H9 (cell line): ENCODE measurements around the gene SH3RF2. TPM values are rescaled to one million over a fixed set of nuclear protein-coding genes. Genes with fewer than 3 reads are reported as not detected.
A peak's percentile ranks its signal among the peaks of the same experiment; 100 is the strongest.

Experiments used
- DNase-seq: peaks from one replicate; pipeline ENCODE4 v3.0.0-alpha.2; 2017
- H2AFZ ChIP-seq: one replicate; pipeline ENCODE4 v1.6.1; 2013; ENCODE audit warnings: mild to moderate bottlenecking, low read length, control low read depth, moderate library complexity
- H2AK5ac ChIP-seq: 2 replicates; pipeline ENCODE4 v1.6.1; 2013; ENCODE audit warnings: low read length, control low read depth, mixed read lengths; ENCODE audit not compliant: insufficient read length
- H2BK120ac ChIP-seq: one replicate; pipeline ENCODE4 v1.6.1; 2013; ENCODE audit warnings: low read depth, mild to moderate bottlenecking, low read length, control low read depth, inconsistent platforms; ENCODE audit not compliant: poor library complexity, severe bottlenecking
- H2BK12ac ChIP-seq: 2 replicates; pipeline ENCODE4 v1.6.1; 2013; ENCODE audit warnings: low read length, control low read depth, mixed read lengths, low read depth; ENCODE audit not compliant: insufficient read length
- H2BK15ac ChIP-seq: 2 replicates; pipeline ENCODE4 v1.6.1; 2013; ENCODE audit warnings: low read depth, low read length, control low read depth
- H2BK20ac ChIP-seq: one replicate; pipeline ENCODE4 v1.6.1; 2013; ENCODE audit warnings: low read depth, mild to moderate bottlenecking, low read length, control low read depth, inconsistent platforms; ENCODE audit not compliant: poor library complexity, severe bottlenecking
- H2BK5ac ChIP-seq: 2 replicates; pipeline ENCODE4 v1.6.1; 2013; ENCODE audit warnings: low read length, control low read depth, mixed read lengths; ENCODE audit not compliant: insufficient read length
- H3K14ac ChIP-seq: 2 replicates; pipeline ENCODE4 v1.6.1; 2013; ENCODE audit warnings: low read length, control low read depth; ENCODE audit not compliant: insufficient read depth
- H3K18ac ChIP-seq: 2 replicates; pipeline ENCODE4 v1.6.1; 2013; ENCODE audit warnings: low read depth, mild to moderate bottlenecking, mixed read lengths, low read length, control low read depth; ENCODE audit not compliant: insufficient read length
- H3K23ac ChIP-seq: 2 replicates; pipeline ENCODE4 v1.6.1; 2013; ENCODE audit warnings: low read length, control low read depth, mixed read lengths, low read depth; ENCODE audit not compliant: insufficient read length
- H3K23me2 ChIP-seq: 2 replicates; pipeline ENCODE4 v1.6.1; 2013; ENCODE audit warnings: low read depth, mild to moderate bottlenecking, mixed read lengths, low read length, control low read depth; ENCODE audit not compliant: insufficient read length, poor library complexity, severe bottlenecking
- H3K27ac ChIP-seq: 2 replicates; pipeline ENCODE4 v1.5.1; 2013; ENCODE audit warnings: low read length, control low read depth, mixed read lengths, low read depth; ENCODE audit not compliant: insufficient read length
- H3K27me3 ChIP-seq: 2 replicates; pipeline ENCODE4 v1.6.1; 2013; ENCODE audit warnings: low read length, control low read depth, inconsistent platforms; ENCODE audit not compliant: insufficient read depth
- H3K4ac ChIP-seq: 2 replicates; pipeline ENCODE4 v1.6.1; 2013; ENCODE audit warnings: low read depth, mild to moderate bottlenecking, control low read depth, inconsistent platforms, low read length, moderate library complexity
- H3K4me1 ChIP-seq: 2 replicates; pipeline ENCODE4 v1.6.1; 2013; ENCODE audit warnings: low read length, control low read depth, inconsistent platforms; ENCODE audit not compliant: insufficient read depth
- H3K4me2 ChIP-seq: 2 replicates; pipeline ENCODE4 v1.6.1; 2013; ENCODE audit warnings: low read length, control low read depth, mixed read lengths; ENCODE audit not compliant: insufficient read length, insufficient read depth
- H3K56ac ChIP-seq: 2 replicates; pipeline ENCODE4 v1.6.1; 2013; ENCODE audit warnings: low read depth, mild to moderate bottlenecking, mixed read lengths, low read length, control low read depth; ENCODE audit not compliant: insufficient read length
- H3K79me1 ChIP-seq: 2 replicates; pipeline ENCODE4 v1.6.1; 2013; ENCODE audit warnings: low read depth, mild to moderate bottlenecking, moderate library complexity, low read length, control low read depth, inconsistent platforms; ENCODE audit not compliant: insufficient read depth, poor library complexity, severe bottlenecking
- H3K79me2 ChIP-seq: 2 replicates; pipeline ENCODE4 v1.6.1; 2013; ENCODE audit warnings: low read length, control low read depth, inconsistent platforms; ENCODE audit not compliant: insufficient read depth
- H3K9ac ChIP-seq: 2 replicates; pipeline ENCODE4 v1.6.1; 2013; ENCODE audit warnings: low read length, control low read depth, mixed read lengths; ENCODE audit not compliant: insufficient read length; ENCODE audit errors: extremely low read depth
- H3K9me3 ChIP-seq: one replicate; pipeline ENCODE4 v1.6.1; 2013; ENCODE audit warnings: low read depth, low read length, inconsistent platforms; ENCODE audit not compliant: control insufficient read depth
- H3T11ph ChIP-seq: one replicate; pipeline ENCODE4 v1.6.1; 2013; ENCODE audit warnings: mild to moderate bottlenecking, low read length, control low read depth, inconsistent platforms
- H4K20me1 ChIP-seq: one replicate; pipeline ENCODE4 v1.6.1; 2013; ENCODE audit not compliant: control insufficient read depth, insufficient read length, insufficient read depth
- H4K5ac ChIP-seq: 2 replicates; pipeline ENCODE4 v1.6.1; 2013; ENCODE audit warnings: low read depth, mild to moderate bottlenecking, mixed read lengths, low read length, control low read depth; ENCODE audit not compliant: insufficient read length
- H4K8ac ChIP-seq: replicated peaks from 2 replicates; pipeline ENCODE4 v1.6.1; 2013; ENCODE audit warnings: low read length, control low read depth, mixed read lengths, low read depth; ENCODE audit not compliant: insufficient read length
- H4K91ac ChIP-seq: 2 replicates; pipeline ENCODE4 v1.6.1; 2013; ENCODE audit warnings: low read depth, mild to moderate bottlenecking, moderate library complexity, mixed read lengths, low read length, control low read depth; ENCODE audit not compliant: insufficient read length
- H3K27ac Mint-ChIP-seq, 3 experiments: 2 replicates in 2 of 3; 3 replicates in 1 of 3; pipeline ENCODE4 v1.8.0; 2020 to 2021; ENCODE audit warnings: mixed read lengths in 3 of 3, mild to moderate bottlenecking in 1 of 3, moderate library complexity in 1 of 3
- H3K27me3 Mint-ChIP-seq: 2 replicates; pipeline ENCODE4 v1.8.0; 2021; ENCODE audit warnings: low read depth, mild to moderate bottlenecking, moderate library complexity, mixed read lengths
- H3K36me3 Mint-ChIP-seq, 3 experiments: 2 replicates in 2 of 3; 3 replicates in 1 of 3; pipeline ENCODE4 v1.8.0; 2020 to 2021; ENCODE audit warnings: low read depth in 3 of 3, mixed read lengths in 3 of 3; ENCODE audit not compliant: insufficient read depth in 1 of 3
- H3K4me1 Mint-ChIP-seq, 2 experiments: 2 replicates each; pipeline ENCODE4 v1.8.0; 2020; ENCODE audit warnings: mixed read lengths in 2 of 2
- H3K4me3 Mint-ChIP-seq, 2 experiments: 2 replicates in 1 of 2; 3 replicates in 1 of 2; pipeline ENCODE4 v1.8.0; 2020 to 2021; ENCODE audit warnings: mild to moderate bottlenecking in 2 of 2, mixed read lengths in 2 of 2, moderate library complexity in 1 of 2
- H3K9me3 Mint-ChIP-seq, 2 experiments: 2 replicates in 1 of 2; 3 replicates in 1 of 2; pipeline ENCODE4 v1.8.0; 2020; ENCODE audit warnings: mild to moderate bottlenecking in 2 of 2, mixed read lengths in 2 of 2, moderate library complexity in 1 of 2
- CTCF ChIP-seq: fragments of 200-600 bp; sonication (generic); conservative IDR thresholded peaks from 3 replicates; pipeline ENCODE4 v1.8.0; 2021; ENCODE audit warnings: antibody characterized with exemption, mild to moderate bottlenecking
- WGBS: extraction: QIAGEN DNeasy Blood & Tissue Kit; methylation state at CpG from one replicate; pipeline ENCODE4 v1.1.7; 2013; ENCODE audit warnings: missing lambda C conversion rate, low lambda C conversion rate, mixed read lengths; ENCODE audit not compliant: insufficient read length; ENCODE audit errors: extremely low coverage; 5-methylcytosine and 5-hydroxymethylcytosine counted together
- total RNA-seq: library from RNA; stranded (reverse); gene quantifications from 2 replicates; pipeline ENCODE4 v1.2.1, GENCODE V29; 2021

Gene SH3RF2
- total RNA-seq, 1 experiment from 2014 or later = 0.66 TPM

DNA sequence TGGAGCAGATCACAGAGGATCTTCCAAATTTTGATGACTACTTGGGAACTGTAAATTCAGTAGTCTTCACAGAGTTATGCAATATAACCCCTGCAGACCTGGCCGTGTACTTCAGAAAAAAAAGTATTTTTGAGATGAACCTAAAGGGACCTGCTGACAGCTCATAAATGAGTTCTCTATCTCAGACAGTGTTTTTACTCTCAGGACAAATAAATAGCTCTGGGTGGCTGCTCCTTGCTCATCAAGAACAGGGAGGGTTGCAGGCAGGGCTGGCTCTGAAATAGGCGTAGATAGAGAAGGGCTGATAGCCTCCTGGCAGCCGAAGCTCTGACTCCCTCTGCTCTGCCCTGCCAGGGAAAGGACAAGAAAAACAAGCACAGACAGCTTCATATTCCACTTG is 104.1 kb downstream of the SH3RF2 start:
- Mint-ChIP-seq H3K9me3 (no peaks in the 10 kb centered on the region; a peak in 1 of 5 replicates), H3K36me3 (no peaks in the 10 kb centered on the region; a peak in 1 of 7 replicates), H3K27me3 (peaks cover 2% of the 10 kb centered on the region; the same call in 1 of the 2 replicates), H3K4me3 (no peak overlapping the region), H3K27ac (peak overlapping the region in 1 of 3 experiments; percentile 11; a peak in 1 of 7 replicates), H3K4me1 (peaks cover 8 to 11% of the 10 kb centered on the region in 2 experiments; a peak in 3 of 4 replicates)
- no peak for TF ChIP-seq CTCF
- Histone ChIP-seq H2AK5ac (no peak overlapping the region), H3K18ac (no peak overlapping the region), H4K8ac (no peak overlapping the region), H3K23ac (no peak overlapping the region), H2BK120ac (no peak overlapping the region), H3K4ac (no peak overlapping the region), H3K27me3 (no peaks in the 10 kb centered on the region), H2BK15ac (no peak overlapping the region), H3K4me1 (no peaks in the 10 kb centered on the region), H3K23me2 (no peaks in the 10 kb centered on the region), H4K20me1 (no peaks in the 10 kb centered on the region), H3K79me2 (no peaks in the 10 kb centered on the region), H2BK20ac (no peak overlapping the region), H3K9ac (no peak overlapping the region), H3K9me3 (no peaks in the 10 kb centered on the region), H3K4me2 (no peak overlapping the region), H3K56ac (no peak overlapping the region), H4K5ac (no peak overlapping the region), H2AFZ (no peak overlapping the region), H2BK5ac (no peak overlapping the region), H3T11ph (no peak overlapping the region), H2BK12ac (no peak overlapping the region), H3K79me1 (no peaks in the 10 kb centered on the region), H3K27ac (no peak overlapping the region), H4K91ac (no peak overlapping the region), H3K14ac (no peak overlapping the region)
- WGBS = no CpG with 5 or more reads among the region's 3 CpGs
- no peak for DNase-seq
